GM18508 (cell line): ENCODE results near the gene HTN3.
"Not testable (repeated sequence)": the region's sequence is repeated elsewhere in the genome, so short reads cannot be mapped to it uniquely, and the experiment has no call there.

Source experiments
- ATAC-seq: cut with Tn5 transposase; IDR thresholded peaks from one replicate; pipeline ENCODE4 v1.9.1; 2021; ENCODE audit warnings: moderate number of reproducible peaks; ENCODE audit not compliant: insufficient read depth, unreplicated experiment

The HTN3 gene

DNA sequence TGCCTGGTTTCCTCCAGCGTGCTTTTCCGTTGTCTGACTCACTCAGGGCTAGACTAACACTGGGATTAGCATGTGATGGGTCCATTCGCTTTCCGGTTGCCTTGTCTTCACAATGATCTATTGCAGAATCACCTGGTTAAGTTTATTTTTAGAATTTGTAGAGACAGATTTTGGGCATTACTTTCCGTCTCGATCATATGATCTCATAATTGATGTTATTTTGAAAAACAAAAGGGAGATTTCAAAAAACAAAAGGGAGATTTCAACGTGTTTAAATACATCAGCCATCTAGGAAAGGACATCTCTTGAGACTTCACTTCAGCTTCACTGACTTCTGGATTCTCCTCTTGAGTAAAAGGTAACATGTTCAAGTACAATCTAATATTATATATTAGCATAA, at the start of gene HTN3:
Gene HTN3, plus strand, starts transcription at position 301 of the 400 bp plus-strand sequence. CDS start 2,282 bp downstream, outside the sequence.
- not testable (repeated sequence) for ATAC-seq

DNA sequence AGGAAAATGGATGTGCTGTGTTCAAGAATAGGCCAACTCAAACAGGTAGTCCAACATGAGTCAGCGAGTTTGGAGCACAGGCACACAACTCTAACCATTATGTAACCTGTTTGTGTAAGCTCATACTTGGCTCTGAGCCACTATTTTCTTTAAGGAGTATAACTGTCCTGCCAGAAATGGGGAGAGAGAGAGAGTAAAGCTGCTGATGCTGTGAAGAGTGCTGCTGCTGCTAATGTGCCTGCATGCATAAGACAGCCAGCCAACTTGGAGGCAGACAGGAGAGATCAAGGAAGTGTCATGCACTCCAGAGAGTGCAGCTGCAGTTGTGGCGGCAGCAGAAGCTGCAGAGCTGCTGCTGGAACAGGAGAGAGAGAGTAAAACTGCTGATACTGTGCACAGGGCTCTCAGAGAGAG, 44.2 kb upstream of the HTN3 start:
- ATAC-seq: no peak

DNA sequence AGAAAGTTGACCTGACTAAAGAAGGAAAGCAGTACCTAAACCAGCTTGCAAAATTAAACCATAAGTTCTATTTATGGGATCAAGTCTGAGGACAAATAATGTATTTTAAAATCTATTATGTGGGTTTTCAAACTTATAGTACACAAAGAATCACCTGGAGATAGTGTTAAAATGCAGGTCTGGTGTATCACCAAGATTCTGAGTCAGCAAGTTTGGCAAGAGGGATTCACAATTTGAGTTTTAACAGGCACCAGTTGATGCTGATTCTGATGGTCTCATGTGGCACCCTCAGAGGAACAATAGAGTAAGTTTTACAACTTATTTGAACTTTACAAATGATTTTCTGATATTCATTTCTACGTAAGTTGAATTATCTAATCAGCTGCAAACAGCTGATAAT, 41.6 kb upstream of the HTN3 start:
- ATAC-seq: no peak

DNA sequence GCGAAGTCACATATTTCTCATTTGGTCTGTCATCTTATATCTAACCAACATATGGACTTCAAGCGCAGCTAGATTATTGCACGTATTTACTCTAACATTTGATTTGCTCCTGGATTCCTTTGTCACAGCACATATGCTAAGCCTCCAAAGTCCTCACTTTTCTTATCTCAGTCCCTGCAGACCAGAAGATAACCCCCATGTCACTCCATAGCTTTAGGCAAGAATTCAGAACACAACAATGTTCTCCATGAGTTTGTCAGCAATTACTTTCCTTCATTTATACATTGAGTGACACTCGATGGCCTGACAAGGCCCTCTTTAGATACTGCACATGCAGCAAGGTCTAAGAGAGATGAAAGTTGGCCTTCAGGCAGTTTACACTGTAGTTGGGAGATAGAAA, 37.2 kb upstream of the HTN3 start:
- no peak for ATAC-seq

DNA sequence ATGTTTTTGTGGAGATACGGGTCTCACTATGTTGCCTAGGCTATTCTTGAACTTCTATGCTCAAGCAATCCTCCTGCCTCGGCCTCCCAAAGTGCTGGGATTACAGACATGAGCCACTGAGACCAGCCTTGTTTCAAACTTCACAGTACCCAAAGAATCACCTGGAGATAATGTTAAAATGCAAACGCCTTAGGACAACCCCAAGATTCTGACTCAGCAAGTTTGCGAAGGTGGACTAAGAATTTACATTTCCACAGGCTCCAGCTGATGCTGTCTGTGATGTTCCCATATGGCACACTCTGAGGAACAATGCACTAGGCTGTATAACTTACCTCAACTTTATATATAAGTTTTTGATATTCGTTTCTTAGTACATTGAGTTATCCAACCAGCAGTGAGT, 33.5 kb upstream of the HTN3 start:
- no peak for ATAC-seq

DNA sequence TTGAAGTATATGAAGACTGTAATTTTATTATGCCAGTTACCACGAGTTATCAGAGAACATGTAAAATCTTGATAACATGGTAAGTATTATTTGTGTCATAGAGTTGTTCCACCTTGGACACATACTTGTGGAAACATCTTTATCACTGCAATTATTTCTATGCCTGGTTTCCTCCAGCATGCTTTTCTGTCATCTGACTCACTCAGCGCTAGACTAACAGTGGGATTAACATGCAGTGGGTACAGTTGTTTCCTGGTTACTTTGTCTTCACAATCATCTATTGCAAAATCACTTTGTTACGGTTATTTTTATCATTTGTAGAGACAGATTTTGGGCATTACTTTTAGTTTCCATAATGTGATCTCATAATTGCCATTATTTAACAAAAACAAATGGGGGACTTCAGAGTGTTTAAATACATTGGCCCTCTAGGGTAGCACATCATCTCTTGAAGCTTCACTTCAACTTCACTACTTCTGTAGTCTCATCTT, 32.7 kb upstream of the HTN3 start, which contains the start of gene STATH:
Gene STATH, plus strand, starts transcription at position 441 of the 491 bp plus-strand sequence. CDS start 2,472 bp downstream, outside the sequence.
- no peak for ATAC-seq

DNA sequence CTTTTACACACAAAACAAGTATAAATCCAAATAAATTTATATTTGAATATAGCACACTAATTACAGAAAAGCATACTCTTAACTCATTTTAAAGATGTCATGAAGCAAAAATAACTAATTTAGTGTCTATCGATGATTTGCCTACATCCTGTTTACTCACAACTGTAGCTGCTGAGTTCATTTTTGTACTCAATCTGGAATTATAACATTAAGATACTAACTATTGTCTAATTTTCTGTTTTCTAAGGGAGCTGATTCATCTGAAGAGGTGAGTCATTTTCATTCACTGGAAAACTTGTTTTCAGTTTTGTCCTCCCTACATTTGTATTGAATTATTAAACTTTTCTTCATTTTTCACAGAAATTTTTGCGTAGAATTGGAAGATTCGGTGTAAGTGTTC, 28.8 kb upstream of the HTN3 start:
- no peak for ATAC-seq

DNA sequence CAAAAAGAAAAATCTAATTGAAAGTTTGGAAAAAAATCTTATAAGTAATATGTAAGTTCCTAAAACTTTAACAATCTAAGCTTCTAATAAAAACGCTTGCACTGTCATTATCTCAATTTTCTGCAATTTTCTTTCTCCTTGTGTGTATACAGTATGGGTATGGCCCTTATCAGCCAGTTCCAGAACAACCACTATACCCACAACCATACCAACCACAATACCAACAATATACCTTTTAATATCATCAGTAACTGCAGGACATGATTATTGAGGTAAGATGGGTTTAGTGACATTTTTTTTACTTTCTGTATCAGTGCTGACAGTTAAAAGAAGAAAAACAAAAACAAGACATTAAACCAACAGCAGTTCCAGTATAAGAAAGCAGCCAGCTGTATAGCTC, 27.5 kb upstream of the HTN3 start:
- ATAC-seq: no peak

DNA sequence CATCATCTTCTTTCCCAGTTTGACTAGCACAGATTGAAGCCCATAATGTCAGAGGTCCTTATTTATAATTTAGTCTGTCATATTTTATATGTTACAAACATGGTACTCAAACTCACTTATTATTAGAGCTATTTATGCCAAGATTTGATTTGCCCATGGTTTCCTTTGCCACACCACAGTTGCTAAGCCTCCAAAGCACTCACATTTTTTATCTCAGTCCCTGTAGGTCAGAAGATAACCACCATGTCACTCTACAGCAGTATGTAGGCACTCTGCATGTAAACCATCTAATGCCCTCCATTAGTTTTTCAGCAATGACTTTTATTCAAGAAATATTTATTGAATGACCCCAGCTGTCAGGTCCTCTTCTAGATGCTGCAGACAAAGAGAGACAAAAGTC, 25.8 kb upstream of the HTN3 start:
- no peak for ATAC-seq

DNA sequence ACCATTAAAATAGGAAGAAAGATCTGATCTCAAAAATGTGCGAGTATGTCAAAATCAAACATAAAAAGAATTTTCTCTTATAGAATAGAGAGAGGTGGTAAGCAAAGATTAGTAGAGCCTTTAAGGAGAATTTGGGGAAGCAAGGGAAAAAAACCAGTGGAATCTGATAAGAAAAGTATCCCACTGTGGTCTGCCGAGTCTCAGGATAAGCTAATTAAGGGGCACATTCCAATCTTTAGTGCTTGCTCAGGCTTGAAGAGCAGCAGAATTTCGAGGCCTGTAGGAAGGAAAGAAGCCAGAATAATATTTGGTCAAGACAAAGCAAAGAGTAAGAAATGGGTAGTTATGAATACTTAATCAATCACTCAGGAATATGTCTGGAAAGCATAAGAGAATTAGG, 19.5 kb upstream of the HTN3 start:
- ATAC-seq: no peak

DNA sequence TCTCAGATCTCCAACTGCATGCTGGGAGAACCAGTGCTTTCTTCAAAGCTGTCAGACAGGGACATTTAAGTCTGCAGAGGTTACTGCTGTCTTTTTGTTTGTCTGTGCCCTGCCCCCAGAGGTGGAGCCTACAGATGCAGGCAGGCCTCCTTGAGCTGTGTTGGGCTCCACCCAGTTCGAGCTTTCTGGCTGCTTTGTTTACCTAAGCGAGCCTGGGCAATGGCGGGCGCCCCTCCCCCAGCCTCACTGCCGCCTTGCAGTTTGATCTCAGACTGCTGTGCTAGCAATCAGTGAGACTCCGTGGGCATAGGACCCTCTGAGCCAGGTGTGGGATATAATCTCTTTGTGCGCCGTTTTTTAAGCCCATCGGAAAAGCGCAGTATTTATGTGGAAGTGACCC, 9.3 kb upstream of the HTN3 start:
- not testable (repeated sequence) for ATAC-seq

DNA sequence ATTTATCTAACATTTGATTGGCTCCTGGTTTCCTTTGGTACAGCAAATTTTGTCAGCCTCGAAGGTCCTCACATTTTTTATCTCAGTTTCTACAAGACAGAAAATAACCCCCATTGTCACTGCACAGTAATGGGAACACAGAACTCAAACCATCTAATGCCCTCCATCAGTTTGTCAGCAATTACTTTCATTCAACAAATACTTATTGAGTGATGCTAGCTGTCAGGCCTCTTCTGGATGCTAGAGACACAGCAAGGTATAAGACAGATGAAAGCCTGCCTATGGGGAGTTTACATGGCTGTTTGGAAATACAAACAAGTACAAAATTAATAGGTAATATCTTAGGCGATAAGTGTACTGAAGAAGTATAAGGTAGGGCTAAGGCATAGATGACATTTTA, 5.0 kb upstream of the HTN3 start:
- ATAC-seq: no peak

DNA sequence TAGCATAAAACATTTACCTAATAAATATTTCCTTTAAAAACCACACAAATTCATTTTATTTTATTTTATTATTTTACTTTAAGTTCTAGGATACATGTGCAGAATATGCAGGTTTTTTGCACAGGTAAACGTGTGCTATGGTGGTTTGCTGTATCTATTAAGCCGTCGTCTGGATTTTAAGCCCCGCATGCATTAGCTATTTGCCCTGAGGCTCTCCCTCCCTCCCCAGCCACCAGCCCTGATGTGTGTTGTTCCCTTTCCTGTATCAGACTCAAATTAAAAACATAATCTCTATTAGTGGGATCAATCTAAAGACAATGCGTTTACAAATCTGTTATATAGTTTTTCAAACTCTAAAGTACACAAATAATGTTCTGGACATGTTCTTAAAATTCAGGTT, 1.2 kb upstream of the HTN3 start:
- ATAC-seq: no peak

DNA sequence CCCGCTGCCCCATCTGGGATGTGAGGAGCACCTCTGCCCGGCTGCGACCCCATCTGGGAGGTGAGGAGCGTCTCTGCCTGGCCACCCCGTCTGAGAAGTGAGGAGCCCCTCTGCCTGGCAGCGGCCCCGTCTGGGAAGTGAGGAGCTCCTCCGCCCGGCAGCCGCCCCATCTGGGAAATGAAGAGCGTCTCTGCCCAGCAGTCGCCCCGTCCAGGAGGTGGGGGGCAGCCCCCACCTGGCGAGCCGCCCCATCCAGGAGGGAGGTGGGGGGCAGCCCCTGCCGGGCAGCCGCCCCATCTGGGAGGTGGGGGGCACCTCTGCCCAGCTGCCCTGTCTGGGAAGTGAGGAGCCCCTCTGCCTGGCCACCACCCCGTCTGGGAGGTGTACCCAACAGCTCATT, 9.3 kb downstream of the HTN3 start:
- not testable (repeated sequence) for ATAC-seq

DNA sequence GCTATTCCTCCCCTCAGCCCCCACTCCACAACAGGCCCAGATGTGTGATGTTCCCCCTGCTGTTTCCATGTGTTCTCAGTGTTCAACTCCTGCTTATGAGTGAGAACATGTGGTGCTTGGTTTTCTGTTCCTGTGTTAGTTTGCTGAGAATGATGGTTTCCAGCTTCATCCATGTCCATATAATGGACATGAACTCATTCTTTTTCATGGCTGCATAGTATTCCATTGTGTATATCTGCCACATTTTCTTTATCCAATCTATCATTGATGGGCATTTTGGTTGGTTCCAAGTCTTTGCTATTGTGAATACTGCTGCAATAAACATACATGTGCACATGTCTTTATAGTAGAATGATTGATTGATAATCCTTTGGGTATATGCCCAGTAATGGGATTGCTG, 11.7 kb downstream of the HTN3 start:
- ATAC-seq: not testable (repeated sequence)

DNA sequence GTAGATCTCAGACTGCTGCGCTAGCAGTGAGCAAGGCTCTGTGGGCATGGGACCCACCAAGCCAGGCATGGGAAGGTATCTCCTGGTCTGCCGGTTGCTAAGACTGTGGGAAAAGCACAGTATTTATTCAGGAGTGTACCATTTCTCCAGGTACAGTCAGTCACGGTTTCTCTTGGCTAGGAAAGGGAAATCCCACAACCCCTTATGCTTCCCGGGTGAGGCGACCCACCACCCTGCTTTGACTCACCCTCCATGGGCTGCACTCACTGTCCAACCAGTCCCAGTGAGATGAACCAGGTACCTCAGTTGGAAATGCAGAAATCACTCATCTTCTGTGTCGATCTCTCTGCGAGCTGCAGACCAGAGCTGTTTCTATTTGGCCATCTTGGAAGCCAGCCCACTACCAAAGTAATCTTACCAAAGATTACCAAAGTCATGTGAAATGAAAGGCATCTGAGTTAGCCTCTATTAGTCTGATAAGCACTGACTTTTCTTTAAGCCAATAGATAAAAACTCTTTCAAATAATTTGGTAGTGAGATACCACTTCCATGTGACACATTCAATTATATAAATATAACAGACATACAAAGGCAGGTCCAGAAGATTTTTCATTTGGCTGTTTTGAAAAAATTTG, 13.5 kb downstream of the HTN3 start:
- ATAC-seq: no peak

DNA sequence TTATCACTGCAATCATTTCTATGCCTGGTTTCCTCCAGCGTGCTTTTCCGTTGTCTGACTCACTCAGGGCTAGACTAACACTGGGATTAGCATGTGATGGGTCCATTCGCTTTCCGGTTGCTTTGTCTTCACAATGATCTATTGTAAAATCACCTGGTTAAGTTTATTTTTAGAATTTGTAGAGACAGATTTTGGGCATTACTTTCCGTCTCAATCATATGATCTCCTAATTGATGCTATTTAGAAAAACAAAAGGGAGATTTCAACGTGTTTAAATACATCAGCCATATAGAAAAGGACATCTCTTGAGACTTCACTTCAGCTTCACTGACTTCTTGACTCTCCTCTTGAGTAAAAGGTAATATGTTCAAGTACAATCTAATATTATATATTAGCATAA, 21.9 kb downstream of the HTN3 start, which contains the start of gene HTN1:
Gene HTN1, plus strand, starts transcription at position 301 of the 400 bp plus-strand sequence. CDS start 2,639 bp downstream, outside the sequence.
- ATAC-seq: not testable (repeated sequence)

DNA sequence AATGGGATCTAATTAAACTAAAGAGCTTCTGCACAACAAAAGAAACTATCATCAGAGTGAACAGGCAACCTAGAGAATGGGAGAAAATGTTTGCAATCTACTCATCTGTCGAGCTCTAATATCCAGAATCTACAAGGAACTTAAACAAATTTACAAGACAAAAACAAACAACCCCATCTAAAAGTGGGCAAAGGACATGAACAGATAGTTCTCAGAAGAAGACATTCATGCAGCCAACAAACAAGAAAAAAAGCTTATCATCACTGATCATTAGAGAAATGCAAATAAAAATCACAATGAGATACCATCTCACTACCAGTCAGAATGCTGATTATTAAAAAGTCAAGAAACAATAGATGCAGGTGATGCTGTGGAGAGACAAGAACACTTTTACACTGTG, 28.3 kb downstream of the HTN3 start:
- not testable (repeated sequence) for ATAC-seq

DNA sequence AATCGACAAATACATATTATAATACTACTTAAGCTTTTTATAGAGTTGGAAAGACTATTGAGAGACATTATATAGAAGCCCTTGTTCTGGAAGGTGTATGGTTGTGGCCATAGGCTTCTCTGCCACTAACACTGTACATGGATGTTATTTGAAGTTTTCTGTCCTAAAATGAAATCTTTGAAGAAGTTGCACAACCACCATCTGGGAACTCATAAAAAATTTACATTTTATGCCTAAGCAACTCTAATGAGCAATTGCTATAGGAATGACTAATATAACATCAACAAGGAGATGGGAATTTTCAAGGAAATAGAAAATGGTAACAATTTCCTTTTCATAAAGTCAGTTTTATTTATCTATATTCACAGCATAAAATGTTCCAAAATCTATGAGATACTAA, 29.4 kb downstream of the HTN3 start:
- no peak for ATAC-seq

DNA sequence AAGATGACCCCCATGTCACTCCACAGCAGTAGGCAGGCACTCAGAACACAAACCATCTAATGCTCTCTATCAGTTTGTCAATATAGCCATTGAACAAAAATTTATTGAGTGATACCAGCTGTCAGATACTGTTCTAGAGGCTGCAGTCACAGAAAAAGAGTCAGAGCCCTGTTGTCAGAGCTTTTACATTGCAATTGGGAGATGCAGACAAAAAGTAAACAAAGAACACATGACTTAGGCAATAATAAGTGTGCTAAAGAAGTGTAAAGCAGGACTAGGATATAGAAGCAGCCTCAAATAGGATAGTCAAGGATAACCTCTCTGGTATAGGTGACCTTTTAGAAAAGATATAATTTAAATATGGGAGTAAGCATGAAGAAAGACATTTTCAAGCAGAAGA, 30.9 kb downstream of the HTN3 start:
- ATAC-seq: no peak

DNA sequence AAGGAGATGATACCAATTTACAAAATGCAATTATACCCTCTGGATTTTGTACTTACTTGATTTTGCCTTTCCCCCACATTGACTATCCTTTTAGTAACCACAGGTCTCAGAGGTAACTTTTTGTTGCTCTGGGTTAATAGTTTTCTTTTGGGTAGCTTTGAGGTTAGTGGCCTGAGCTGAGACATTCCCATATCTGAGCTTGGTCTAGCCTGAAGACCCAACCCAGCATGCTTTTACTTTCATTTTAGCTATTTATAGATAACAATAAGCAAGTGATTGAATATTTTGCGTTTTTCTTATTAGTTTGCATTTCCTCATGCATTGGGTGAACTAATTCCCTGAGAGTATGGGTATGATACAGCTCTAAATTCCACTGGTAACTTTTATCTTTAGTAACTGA, 33.7 kb downstream of the HTN3 start:
- peak; percentile 99 for ATAC-seq

DNA sequence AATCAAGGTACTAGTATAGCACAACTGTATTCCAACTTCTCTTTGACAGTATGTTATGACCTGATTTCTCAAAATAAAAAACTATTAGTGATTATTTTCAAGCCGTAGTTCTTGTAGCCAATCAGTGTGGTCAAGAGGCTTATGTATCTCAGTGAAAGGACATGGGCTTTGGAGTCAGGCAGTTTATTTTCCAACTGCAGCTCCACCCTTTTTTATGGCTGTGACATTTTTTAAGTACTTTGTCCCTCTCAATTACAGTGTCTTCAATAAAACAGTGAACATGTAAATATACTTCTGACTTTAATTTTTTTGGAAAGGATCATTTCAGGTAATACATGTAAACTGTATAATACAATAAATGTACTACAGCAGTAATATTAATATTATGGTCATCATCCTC, 51.9 kb downstream of the HTN3 start:
- no peak for ATAC-seq
